SH-SY5Y (cell line): ENCODE measurements around the gene RHOBTB3.

Experiments
- GATA2 ChIP-seq: IDR thresholded peaks from 2 replicates; pipeline ENCODE4 v1.6.1; 2011; ENCODE audit warnings: mild to moderate bottlenecking, low read depth, low read length
- GATA3 ChIP-seq: IDR thresholded peaks from 2 replicates; pipeline ENCODE4 v1.6.1; 2011; ENCODE audit warnings: low read depth, mild to moderate bottlenecking, low read length, moderate library complexity

The RHOBTB3 gene

DNA sequence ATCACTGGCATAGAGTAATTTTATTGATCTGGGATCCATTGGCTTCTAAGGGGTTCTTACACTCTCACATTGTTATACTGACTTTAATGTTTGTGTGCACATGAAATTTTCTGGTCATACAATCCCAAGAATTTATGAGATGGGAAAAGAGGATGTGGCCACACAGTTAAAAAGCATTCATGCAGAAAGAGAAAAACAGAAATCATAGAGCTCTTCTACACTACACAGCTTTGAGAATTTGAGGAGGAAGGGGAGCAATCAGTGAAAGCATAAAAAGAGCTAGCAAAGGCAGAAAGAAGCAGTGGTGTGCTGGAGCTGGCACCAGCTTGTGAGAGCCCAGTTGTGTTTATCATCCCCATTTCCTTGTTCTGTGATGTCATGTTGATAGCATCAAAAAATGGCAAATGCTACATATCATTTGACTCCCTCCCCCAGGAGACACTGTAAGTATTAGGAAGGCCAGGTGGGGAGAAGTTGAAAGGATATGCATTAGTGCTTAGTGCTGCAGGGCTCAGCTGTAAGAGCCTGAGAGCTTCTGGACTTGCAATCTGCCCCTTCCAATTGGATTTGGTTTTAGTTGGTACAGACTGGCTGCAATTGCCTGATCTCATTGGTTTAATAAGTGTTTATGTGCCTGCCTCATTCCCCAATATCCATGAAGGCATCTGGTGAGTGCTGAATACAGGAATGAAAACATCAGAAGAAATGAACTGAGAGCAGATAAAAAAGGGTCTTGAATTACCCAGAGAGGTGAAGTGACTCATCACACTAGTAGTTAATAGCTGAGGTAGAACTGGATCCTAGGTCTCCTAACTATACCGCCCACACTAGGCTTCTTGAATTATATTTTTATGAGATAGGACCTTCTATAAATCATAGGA lies 30.9 kb downstream of the RHOBTB3 start:
- TF ChIP-seq GATA2 (peak; percentile 64; the same call in 1 of the 2 replicates), GATA3 (no peak)

DNA sequence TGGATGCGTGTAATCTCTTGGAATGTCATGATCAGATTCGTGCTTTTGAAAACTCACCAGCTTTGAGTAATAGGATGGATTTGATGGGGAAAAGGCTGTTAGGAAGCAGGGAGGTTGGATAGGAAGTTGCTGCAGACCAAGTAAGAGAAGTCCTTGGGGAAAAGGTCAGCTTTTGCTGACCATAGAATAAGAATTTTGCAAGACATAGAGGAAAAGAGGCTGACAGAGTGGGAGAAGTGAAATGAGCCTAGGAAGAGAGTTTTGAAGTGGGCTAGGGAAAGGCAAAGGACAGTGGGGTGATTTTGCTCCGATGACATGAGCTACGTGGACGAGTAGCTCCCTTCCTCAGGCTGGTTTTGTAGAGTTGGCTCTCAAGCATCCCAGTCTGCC lies 31.5 kb downstream of the RHOBTB3 start:
- TF ChIP-seq GATA3 (no peak), GATA2 (no peak)

DNA sequence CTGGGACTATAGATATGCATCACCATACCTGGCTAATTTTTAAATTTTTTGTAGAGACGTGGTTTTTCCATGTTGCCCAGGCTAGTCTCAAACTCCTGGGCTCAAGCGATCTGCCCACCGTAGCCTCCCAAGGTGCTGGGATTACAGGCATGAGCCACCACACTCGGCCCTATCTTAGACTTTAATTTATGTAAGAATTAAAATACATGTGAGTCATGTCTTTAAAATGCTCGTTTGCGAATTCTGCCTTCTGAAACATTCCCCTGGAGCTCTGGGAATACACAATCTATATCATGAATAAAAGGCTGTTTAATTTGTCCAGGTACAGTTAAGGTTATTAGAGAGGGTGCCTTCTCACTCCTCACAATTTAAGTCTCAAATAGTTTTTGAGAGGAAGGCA lies 32.8 kb downstream of the RHOBTB3 start:
- no peak for TF ChIP-seq GATA2
- no peak for TF ChIP-seq GATA3

DNA sequence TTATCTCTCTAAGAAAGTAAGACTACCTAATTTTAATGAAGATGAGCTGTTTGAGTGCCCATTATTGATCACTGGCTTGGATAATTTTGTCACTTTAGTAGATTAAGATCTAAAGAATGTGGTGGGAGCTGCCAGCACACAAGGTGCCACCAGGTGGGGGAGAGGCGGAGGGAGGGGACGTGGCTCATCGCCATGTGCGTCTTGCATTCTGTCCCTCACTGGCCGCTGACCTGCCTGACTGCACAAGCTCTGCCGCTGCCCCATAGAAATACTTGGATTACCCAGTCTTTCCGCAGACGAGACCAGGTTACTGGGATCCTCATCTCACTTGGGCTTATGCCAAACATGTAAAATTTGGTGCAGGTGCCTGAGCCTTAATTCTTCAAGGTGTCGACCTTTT lies 37.6 kb downstream of the RHOBTB3 start:
- TF ChIP-seq GATA3 (no peak), GATA2 (no peak)

DNA sequence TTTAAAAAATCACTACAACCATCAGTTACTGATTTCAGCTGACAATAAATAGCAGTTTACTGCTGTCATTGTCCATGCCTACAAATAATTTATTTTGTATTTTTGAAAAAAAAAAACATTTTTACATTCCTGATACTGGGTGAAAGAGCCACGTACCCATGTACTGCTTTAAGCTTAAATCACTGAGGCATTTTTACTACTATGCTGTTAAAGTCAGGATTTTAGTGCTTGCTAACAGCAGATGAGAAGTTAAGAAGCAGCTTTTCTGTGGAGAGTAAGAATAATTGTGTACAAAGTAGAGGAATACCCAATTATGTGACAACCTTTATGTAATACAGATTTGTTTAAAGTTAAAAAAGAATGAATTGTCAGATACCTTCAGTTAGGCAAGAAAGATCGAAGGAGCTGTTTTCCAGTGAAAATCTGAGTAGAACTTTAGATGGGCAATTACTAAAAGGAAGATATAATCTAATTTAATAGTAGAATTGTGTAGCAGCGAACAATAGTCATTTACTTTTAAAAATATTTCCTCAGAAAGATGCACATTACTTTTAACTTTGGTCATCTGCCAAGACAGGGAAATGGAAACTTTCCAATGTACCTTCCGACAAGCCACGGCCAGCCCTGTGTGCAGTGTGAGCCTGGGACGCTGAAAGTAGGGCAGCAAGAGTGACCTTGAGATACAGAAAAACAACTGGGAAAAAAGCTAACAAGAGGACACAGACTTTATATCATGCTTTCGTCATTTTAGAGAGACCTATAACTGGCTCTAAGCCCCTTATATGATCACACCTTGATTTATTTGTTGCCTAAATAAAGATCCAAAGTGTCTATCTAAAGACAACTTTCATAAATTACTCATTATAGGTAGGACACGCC lies 39.9 kb downstream of the RHOBTB3 start:
- TF ChIP-seq GATA3 (no peak), GATA2 (no peak)

DNA sequence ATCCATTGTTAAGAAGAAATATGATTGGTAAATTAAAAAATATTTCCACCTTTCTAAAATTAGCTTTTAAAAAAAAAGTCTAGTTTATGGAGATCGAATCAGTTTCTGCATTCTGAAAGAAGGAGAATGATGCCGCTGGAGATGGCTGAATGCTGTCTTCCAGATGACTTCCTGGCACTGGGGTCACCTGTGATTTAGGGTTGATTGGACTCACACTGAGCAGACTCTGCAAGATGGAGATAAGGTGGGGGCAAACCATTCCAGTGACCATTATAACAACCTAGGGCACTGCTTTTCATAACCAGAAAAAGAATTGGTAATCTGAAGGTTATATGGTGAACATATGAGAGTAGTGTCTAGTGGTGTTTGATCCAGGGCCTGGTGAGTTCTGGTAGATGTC lies 40.8 kb downstream of the RHOBTB3 start:
- TF ChIP-seq GATA2 (no peak), GATA3 (no peak)

DNA sequence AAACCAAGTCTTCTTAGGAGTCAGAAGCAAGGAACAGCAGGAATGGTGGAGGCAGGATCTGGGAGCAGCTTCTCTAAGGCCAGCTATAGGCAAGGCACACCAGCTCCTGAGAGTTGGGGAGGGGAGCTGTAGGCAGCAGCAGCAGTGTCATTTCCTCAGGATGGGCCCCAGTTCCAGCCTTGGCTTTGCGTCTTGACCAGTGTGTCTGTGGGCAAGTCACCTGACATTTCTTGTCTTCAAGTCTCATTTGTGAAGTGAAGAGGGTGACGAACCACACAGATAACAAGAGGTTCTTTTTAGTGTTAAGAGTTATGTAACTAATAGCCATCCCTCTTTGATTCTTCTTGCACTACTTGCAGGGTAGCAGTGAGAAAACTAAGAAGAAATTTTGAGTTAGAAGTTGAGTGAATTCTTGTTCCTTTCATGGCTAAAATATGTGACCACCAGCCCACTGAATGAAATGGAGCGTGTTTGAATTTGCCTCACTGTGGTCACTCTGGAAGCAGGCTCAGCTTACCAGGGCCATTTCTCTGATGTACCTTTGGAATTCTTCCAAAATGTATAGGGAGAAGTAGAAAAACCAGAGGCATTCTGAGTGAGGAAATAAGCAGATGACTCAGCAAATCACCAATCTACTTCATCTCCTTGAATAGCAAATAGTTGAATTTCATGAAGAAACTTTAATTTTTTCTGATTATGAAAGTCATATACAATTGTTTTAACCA lies 42.4 kb downstream of the RHOBTB3 start:
- TF ChIP-seq GATA2 (no peak), GATA3 (no peak)

DNA sequence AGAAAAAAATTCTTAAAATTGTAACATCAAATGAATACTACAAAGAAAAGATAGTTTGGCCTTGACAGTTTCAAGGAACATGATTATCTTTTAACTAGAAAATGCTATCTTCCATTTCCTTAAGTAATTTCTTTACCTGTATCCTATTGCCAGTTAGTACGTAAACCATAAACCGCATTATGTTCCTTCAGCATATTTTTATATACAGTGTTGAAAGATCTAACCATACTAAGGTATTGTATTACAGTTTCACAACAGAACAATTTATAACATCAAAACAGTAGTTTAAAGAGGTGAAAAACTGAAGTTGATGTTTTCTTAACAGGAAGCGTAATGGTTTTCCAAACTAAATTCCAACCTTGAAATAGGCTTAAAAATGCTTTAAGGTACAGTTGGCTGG lies 46.3 kb downstream of the RHOBTB3 start:
- TF ChIP-seq GATA2, result no peak
- TF ChIP-seq GATA3, result no peak

DNA sequence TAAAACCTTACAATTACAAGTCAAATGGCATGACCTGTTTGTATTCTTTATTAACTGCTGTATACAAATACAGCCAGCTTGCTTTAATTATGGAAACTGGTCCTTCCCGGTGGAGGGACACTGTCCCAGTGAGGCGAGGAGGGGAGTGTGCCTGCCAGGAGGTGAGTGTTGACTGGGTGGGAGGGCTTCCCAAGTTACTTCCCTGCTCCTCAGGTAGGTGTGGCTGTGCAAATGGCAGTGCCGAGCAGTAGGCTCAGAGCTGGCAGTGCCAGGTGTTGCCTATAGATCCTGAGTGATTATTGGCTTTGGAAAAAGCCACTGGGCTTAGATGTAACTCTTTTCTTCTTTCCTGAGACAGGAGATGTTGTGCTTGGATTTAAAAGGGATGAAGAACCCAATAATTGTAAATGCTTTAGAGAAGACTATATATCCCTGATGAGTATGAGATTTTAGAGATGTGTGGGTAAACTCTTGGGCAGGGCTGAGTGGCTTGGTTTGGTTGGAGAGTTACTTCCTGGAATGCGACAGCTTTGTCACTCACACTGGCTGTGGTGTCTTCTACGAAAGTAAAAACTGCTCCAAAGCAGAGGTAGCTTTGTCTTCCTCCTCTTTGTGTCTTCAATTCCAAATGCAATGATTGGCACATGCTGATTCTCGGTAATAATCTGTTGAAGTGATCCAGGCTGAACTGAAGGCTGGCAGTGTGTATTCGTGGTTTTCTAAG lies 47.7 kb downstream of the RHOBTB3 start:
- TF ChIP-seq GATA2, result no peak
- no peak for TF ChIP-seq GATA3

DNA sequence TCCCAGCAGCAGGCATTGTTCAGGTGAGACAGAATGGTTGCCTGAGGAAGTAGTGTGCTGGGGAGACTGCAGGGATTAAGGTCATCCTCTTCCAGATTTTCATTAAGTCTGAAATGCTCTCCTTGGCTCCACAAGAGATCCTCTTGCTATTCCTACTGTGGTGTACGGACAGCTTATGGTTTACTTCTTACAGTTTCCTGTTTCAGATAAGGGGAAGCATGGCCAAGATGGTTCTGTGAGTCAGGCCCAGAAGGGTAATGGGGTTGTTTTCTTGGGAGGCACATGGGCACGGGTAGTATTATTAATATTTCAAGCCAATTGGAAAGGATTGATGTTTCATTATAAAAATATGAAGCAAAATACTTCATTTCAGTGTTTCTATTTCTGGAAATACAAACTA lies 48.5 kb downstream of the RHOBTB3 start:
- TF ChIP-seq GATA3 (no peak), GATA2 (no peak)

DNA sequence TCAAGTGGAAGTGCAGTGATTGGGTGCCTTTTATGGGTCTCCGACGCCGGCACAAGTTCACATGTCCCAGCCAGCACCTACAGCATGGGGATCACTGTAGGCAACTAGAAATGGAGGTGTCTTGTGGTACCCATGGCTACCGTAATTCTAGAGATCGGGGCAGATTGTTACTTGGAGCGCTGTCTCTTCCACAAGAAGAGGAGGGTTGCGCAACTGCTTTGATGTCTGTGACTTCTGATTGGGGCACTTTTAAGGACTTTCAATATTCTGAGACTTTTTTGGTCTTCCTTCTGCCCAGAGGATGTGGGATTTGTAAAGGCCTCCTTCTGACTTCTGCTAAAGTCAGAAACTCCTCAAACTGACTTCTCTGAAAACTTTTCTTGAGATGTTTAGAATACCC lies 49.5 kb downstream of the RHOBTB3 start:
- TF ChIP-seq GATA3, result no peak
- TF ChIP-seq GATA2, result no peak

DNA sequence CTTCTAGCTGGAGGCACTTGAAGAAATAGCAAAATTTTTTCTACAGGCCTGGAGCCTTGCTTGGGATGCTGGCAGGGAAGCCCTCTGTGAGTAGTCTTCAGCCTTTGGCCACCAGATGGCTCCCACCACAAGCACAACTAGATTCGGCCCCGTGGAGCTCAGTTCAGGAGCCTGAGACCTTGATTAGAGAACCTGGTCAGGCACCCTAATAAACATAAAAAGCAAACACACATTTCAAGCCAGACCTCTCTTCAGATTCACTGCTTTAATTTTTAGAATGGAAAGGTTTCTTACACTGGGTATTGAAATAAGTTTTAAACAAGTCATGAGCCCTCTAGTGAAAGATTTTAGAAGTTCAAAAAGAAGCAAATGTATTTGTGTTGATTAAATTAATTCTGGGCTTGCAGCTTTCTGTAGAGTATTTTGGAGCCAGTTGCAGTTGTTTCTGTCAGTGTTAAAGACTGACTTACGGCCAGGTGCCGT lies 50.0 kb downstream of the RHOBTB3 start:
- TF ChIP-seq GATA2, result no peak
- no peak for TF ChIP-seq GATA3

DNA sequence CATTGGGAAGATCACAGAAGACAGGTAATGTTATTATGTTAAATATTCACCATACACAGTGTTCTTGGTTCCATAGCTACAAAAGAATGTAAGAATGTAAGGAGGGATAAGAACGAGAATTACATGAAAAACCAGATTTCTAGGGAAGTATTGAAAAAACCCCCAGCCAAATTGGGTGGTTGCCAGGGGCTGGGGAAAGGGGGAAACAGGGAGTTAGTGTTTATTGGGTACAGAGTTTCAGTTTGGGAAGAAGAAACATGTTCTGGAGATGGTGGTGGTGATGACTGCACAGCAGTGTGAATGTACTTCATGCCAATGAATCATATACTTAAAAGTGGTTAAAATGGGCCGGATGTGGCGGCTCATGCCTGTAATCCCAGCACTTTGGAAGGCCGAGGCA lies 51.0 kb downstream of the RHOBTB3 start:
- no peak for TF ChIP-seq GATA3

DNA sequence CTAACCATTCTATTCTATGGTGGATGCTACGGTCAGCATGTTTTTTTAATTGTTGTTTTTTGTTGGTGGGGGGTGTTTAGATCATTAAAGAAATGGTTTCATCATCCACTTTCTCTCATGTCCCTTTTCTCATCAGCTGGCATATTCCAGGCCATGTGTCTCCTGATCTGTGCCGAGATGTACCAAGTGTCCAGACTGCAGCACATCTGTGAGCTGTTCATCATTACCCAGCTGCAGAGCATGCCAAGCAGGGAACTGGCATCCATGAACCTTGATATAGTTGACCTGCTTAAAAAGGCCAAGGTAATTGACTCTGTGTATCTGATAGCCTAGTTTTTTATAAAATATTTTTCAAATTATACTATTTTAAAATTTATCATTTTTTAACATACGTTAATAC lies 52.5 kb downstream of the RHOBTB3 start:
- peak; percentile 25; the same call in 1 of the 2 replicates for TF ChIP-seq GATA2
- TF ChIP-seq GATA3, result no peak
